ENCODE data around the gene ZNF431. TPM values are rescaled to one million over a fixed set of nuclear protein-coding genes. Genes with fewer than 3 reads are reported as not detected.

The ZNF431 gene
- total and polyA plus RNA-seq, 2 of the 8 experiments (the other 6 are each of a cell fraction or from before 2014, with no cell fraction given): 6.7 to 43.2 TPM

DNA sequence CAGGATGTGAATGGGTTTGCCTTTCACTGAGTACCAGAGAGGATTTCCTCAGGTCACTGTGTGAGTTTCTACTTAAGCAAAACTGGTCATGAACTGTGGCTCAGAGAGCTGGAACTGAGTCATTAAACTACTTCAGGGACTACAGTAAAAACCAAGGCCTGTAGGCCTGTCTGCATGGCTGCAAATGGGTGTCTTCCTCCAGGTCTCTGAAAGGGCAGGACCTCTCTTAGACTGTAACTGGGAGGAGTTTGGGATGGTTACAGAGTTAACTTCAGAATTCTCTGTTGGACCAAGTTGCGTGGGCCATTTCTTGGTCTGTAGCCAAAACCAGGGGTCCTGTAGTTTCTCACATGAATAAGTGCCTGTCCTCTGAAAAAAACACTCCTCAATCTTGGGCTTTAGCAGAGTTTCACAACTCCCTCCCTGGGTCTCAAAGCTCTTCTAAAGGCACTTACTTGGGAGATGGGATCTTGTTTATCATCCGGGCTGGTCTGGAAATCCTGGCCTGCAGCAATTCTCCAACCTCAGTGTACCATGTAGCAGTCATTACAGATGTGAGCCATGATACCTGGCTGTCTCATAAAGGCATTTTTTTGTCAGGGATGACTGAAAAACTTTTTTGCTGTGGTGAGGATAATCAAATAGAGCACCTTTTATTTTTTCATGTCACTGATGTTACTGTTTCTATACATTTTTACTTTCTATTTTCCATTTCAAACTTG, 40.2 kb upstream of the ZNF431 start (continued):
- TF ChIP-seq ZNF274 (IDR thresholded peaks at IDR 0.05; ENCODE audit: borderline replicate concordance, extremely low read depth, low read length): no peak
- no peak for TF ChIP-seq ATF3 (IDR thresholded peaks at IDR 0.05; ENCODE audit: insufficient read depth, low read depth, low read length)
- TF ChIP-seq, protein P1, sequence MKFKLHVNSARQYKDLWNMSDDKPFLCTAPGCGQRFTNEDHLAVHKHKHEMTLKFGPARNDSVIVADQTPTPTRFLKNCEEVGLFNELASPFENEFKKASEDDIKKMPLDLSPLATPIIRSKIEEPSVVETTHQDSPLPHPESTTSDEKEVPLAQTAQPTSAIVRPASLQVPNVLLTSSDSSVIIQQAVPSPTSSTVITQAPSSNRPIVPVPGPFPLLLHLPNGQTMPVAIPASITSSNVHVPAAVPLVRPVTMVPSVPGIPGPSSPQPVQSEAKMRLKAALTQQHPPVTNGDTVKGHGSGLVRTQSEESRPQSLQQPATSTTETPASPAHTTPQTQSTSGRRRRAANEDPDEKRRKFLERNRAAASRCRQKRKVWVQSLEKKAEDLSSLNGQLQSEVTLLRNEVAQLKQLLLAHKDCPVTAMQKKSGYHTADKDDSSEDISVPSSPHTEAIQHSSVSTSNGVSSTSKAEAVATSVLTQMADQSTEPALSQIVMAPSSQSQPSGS (IDR thresholded peaks at IDR 0.05; ENCODE audit: low read length): no peak
